Endothelial cell (in vitro differentiated cells): ENCODE data around the gene NECTIN1. TPM values are rescaled to one million over a fixed set of nuclear protein-coding genes. Genes with fewer than 3 reads are reported as not detected.

ENCODE experiments used
- DNase-seq: peaks from one replicate; pipeline ENCODE4 v3.0.0; 2021; ENCODE audit warnings: low spot score
- H3K27ac Mint-ChIP-seq: one replicate; pipeline ENCODE4 v1.8.0; 2021; ENCODE audit warnings: mixed read lengths, inconsistent platforms; ENCODE audit not compliant: unreplicated experiment
- H3K27me3 Mint-ChIP-seq: one replicate; pipeline ENCODE4 v1.8.0; 2021; ENCODE audit warnings: mild to moderate bottlenecking, moderate library complexity, mixed read lengths, inconsistent platforms; ENCODE audit not compliant: unreplicated experiment
- H3K36me3 Mint-ChIP-seq: one replicate; pipeline ENCODE4 v1.8.0; 2021; ENCODE audit warnings: mild to moderate bottlenecking, low read depth, mixed read lengths, inconsistent platforms; ENCODE audit not compliant: unreplicated experiment
- H3K4me1 Mint-ChIP-seq: one replicate; pipeline ENCODE4 v1.8.0; 2021; ENCODE audit warnings: mild to moderate bottlenecking, mixed read lengths, inconsistent platforms; ENCODE audit not compliant: unreplicated experiment
- H3K4me3 Mint-ChIP-seq: one replicate; pipeline ENCODE4 v1.8.0; 2021; ENCODE audit warnings: mild to moderate bottlenecking, mixed read lengths, inconsistent platforms; ENCODE audit not compliant: unreplicated experiment
- H3K9me3 Mint-ChIP-seq: one replicate; pipeline ENCODE4 v1.8.0; 2021; ENCODE audit warnings: mixed read lengths, inconsistent platforms; ENCODE audit not compliant: unreplicated experiment
- CTCF ChIP-seq: fragments of 200-600 bp; sonication (generic); IDR thresholded peaks from one replicate; pipeline ENCODE4 v1.5.0; 2021; ENCODE audit warnings: antibody characterized with exemption; ENCODE audit not compliant: unreplicated experiment
- total RNA-seq: library from RNA; stranded (reverse); fragmentation: NEBNext Ultra II Directional; extraction: Animal tissue kit (Norgen Biotek cat#: 25700); gene quantifications from one replicate; pipeline ENCODE4 v1.2.1, GENCODE V29; 2021; ENCODE audit not compliant: unreplicated experiment

NECTIN1 gene
- total RNA-seq, 1 donor from 2014 or later, result 17.9 TPM

- no peaks in the 10 kb centered on the region for H3K9me3 Mint-ChIP-seq
- DNase-seq, result no peak
- H3K4me1 Mint-ChIP-seq, result peaks cover 7% of the 10 kb centered on the region
- H3K27ac Mint-ChIP-seq, result no peak overlapping the region
- H3K36me3 Mint-ChIP-seq, result no peaks in the 10 kb centered on the region
- peaks cover 16% of the 10 kb centered on the region for H3K27me3 Mint-ChIP-seq
- H3K4me3 Mint-ChIP-seq, result no peak overlapping the region
- TF ChIP-seq CTCF, result no peak
These were observed 64.9 kb downstream of the NECTIN1 start for GRCh38 chr11:119664063-119664572.

- H3K27ac Mint-ChIP-seq, result no peak overlapping the region
These were observed 65.7 kb downstream of the NECTIN1 start for GRCh38 chr11:119663279-119663678.

GRCh38 chr11:119661226-119661625 lies 67.8 kb downstream of the NECTIN1 start:
- Mint-ChIP-seq H3K36me3 (no peaks in the 10 kb centered on the region), H3K9me3 (no peaks in the 10 kb centered on the region), H3K4me1 (peaks cover 7% of the 10 kb centered on the region), H3K27ac (no peak overlapping the region), H3K4me3 (no peak overlapping the region), H3K27me3 (peaks cover 13% of the 10 kb centered on the region)
- TF ChIP-seq CTCF, result no peak
- no peak for DNase-seq

More at GRCh38 chr11:119663279-119663678, 65.7 kb downstream of the NECTIN1 start:
- Mint-ChIP-seq H3K4me3 (no peak overlapping the region), H3K4me1 (peaks cover 7% of the 10 kb centered on the region), H3K27me3 (peaks cover 16% of the 10 kb centered on the region), H3K36me3 (no peaks in the 10 kb centered on the region), H3K9me3 (no peaks in the 10 kb centered on the region)
- no peak for DNase-seq
- no peak for TF ChIP-seq CTCF

- no peaks in the 10 kb centered on the region for H3K36me3 Mint-ChIP-seq
- H3K27ac Mint-ChIP-seq, result no peak overlapping the region
- H3K4me3 Mint-ChIP-seq, result no peak overlapping the region
- no peak for TF ChIP-seq CTCF
- H3K4me1 Mint-ChIP-seq, result peaks cover 7% of the 10 kb centered on the region
- no peak for DNase-seq
- peaks cover 9% of the 10 kb centered on the region for H3K27me3 Mint-ChIP-seq
- no peaks in the 10 kb centered on the region for H3K9me3 Mint-ChIP-seq
These were observed 68.9 kb downstream of the NECTIN1 start for GRCh38 chr11:119659971-119660723.
